Activated naive CD8-positive, alpha-beta T cell treated with anti-CD3 and anti-CD28 coated beads for 36 hours (primary cell): Measurements from ENCODE around the gene SGMS2. TPM values are rescaled to one million over a fixed set of nuclear protein-coding genes. Genes with fewer than 3 reads are reported as not detected.

ENCODE experiments used
- DNase-seq: peaks from one replicate; pipeline ENCODE4 v3.0.0; 2021
- H3K27ac Mint-ChIP-seq: one replicate; pipeline ENCODE4 v1.8.0; 2022; ENCODE audit warnings: mild to moderate bottlenecking, moderate library complexity, mixed read lengths
- H3K27me3 Mint-ChIP-seq: one replicate; pipeline ENCODE4 v1.8.0; 2022; ENCODE audit warnings: mild to moderate bottlenecking, mixed read lengths
- H3K36me3 Mint-ChIP-seq: one replicate; pipeline ENCODE4 v1.8.0; 2021; ENCODE audit warnings: mild to moderate bottlenecking, mixed read lengths
- H3K4me1 Mint-ChIP-seq: one replicate; pipeline ENCODE4 v1.8.0; 2021; ENCODE audit warnings: mixed read lengths
- H3K4me3 Mint-ChIP-seq: one replicate; pipeline ENCODE4 v1.8.0; 2022; ENCODE audit warnings: mild to moderate bottlenecking, moderate library complexity, mixed read lengths
- H3K9me3 Mint-ChIP-seq: one replicate; pipeline ENCODE4 v1.8.0; 2022; ENCODE audit warnings: mixed read lengths
- total RNA-seq, 2 experiments: library from RNA; stranded (reverse); gene quantifications; one replicate each; pipeline ENCODE4 v1.2.3, GENCODE V29; 2021

Gene SGMS2
- under 1 TPM; 0.46 to 0.56 TPM for total RNA-seq

GRCh38 chr4:107824350-107825071 is at the start of gene SGMS2:
Gene SGMS2, plus strand, starts transcription at chr4:107824932. Its CDS starts 70,622 bp downstream, at chr4:107895554.
- no peak within 1 kb of the TSS for H3K27ac Mint-ChIP-seq
- peaks cover 69% of the 10 kb centered on the region for H3K27me3 Mint-ChIP-seq
- no peaks in the 10 kb centered on the region for H3K36me3 Mint-ChIP-seq
- H3K4me1 Mint-ChIP-seq: peaks cover 8% of the 10 kb centered on the region
- peak within 1 kb of the TSS; percentile 82 for H3K4me3 Mint-ChIP-seq
- no peaks in the 10 kb centered on the region for H3K9me3 Mint-ChIP-seq
- DNase-seq: peak; percentile 81

- H3K36me3 Mint-ChIP-seq: peaks cover 2% of the 10 kb centered on the region
- peaks cover 8% of the 10 kb centered on the region for H3K9me3 Mint-ChIP-seq
- H3K27ac Mint-ChIP-seq: no peak overlapping the region
- H3K4me3 Mint-ChIP-seq: no peak overlapping the region
- no peak for DNase-seq
- peaks cover 20% of the 10 kb centered on the region for H3K27me3 Mint-ChIP-seq
- H3K4me1 Mint-ChIP-seq: no peaks in the 10 kb centered on the region
Observed at GRCh38 chr4:107777890-107778289, 46.8 kb upstream of the SGMS2 start.

- Mint-ChIP-seq H3K27me3 (peaks cover 20% of the 10 kb centered on the region), H3K4me3 (no peak overlapping the region), H3K4me1 (no peaks in the 10 kb centered on the region), H3K36me3 (peaks cover 2% of the 10 kb centered on the region), H3K9me3 (peaks cover 8% of the 10 kb centered on the region), H3K27ac (no peak overlapping the region)
- DNase-seq: no peak
Observed at GRCh38 chr4:107778784-107779530, 45.8 kb upstream of the SGMS2 start.

GRCh38 chr4:107780665-107781064 is 44.1 kb upstream of the SGMS2 start:
- no peak overlapping the region for H3K4me3 Mint-ChIP-seq
- H3K4me1 Mint-ChIP-seq: no peaks in the 10 kb centered on the region
- peaks cover 20% of the 10 kb centered on the region for H3K27me3 Mint-ChIP-seq
- DNase-seq: no peak
- H3K9me3 Mint-ChIP-seq: peaks cover 8% of the 10 kb centered on the region
- H3K36me3 Mint-ChIP-seq: peaks cover 2% of the 10 kb centered on the region
- H3K27ac Mint-ChIP-seq: no peak overlapping the region

GRCh38 chr4:107791902-107792301 is 32.8 kb upstream of the SGMS2 start:
- peaks cover 6% of the 10 kb centered on the region for H3K9me3 Mint-ChIP-seq
- no peaks in the 10 kb centered on the region for H3K4me1 Mint-ChIP-seq
- H3K27ac Mint-ChIP-seq: no peak overlapping the region
- no peak for DNase-seq
- no peaks in the 10 kb centered on the region for H3K36me3 Mint-ChIP-seq
- H3K27me3 Mint-ChIP-seq: peaks cover 20% of the 10 kb centered on the region
- no peak overlapping the region for H3K4me3 Mint-ChIP-seq

GRCh38 chr4:107792711-107793110 is 32.0 kb upstream of the SGMS2 start:
- DNase-seq: no peak
- Mint-ChIP-seq H3K27ac (no peak overlapping the region), H3K4me1 (no peaks in the 10 kb centered on the region), H3K27me3 (peaks cover 20% of the 10 kb centered on the region), H3K36me3 (no peaks in the 10 kb centered on the region), H3K9me3 (no peaks in the 10 kb centered on the region), H3K4me3 (no peak overlapping the region)

- no peak for DNase-seq
- Mint-ChIP-seq H3K4me3 (no peak overlapping the region), H3K27ac (no peak overlapping the region), H3K9me3 (no peaks in the 10 kb centered on the region), H3K4me1 (no peaks in the 10 kb centered on the region), H3K36me3 (no peaks in the 10 kb centered on the region), H3K27me3 (peaks cover 28% of the 10 kb centered on the region)
Observed at GRCh38 chr4:107793996-107794395, 30.7 kb upstream of the SGMS2 start.

GRCh38 chr4:107799669-107800450 is 24.9 kb upstream of the SGMS2 start:
- H3K9me3 Mint-ChIP-seq: no peaks in the 10 kb centered on the region
- H3K27me3 Mint-ChIP-seq: peaks cover 66% of the 10 kb centered on the region
- no peaks in the 10 kb centered on the region for H3K36me3 Mint-ChIP-seq
- no peak overlapping the region for H3K27ac Mint-ChIP-seq
- H3K4me1 Mint-ChIP-seq: no peaks in the 10 kb centered on the region
- no peak for DNase-seq
- H3K4me3 Mint-ChIP-seq: no peak overlapping the region

- DNase-seq: no peak
Observed at GRCh38 chr4:107800706-107801105, 24.0 kb upstream of the SGMS2 start.

GRCh38 chr4:107801766-107802211 is 22.9 kb upstream of the SGMS2 start:
- Mint-ChIP-seq H3K27ac (no peak overlapping the region), H3K36me3 (no peaks in the 10 kb centered on the region), H3K4me1 (no peaks in the 10 kb centered on the region), H3K9me3 (no peaks in the 10 kb centered on the region), H3K27me3 (peaks cover 56% of the 10 kb centered on the region), H3K4me3 (no peak overlapping the region)
- no peak for DNase-seq

More at GRCh38 chr4:107800706-107801105, 24.0 kb upstream of the SGMS2 start:
- no peak overlapping the region for H3K4me3 Mint-ChIP-seq
- peaks cover 59% of the 10 kb centered on the region for H3K27me3 Mint-ChIP-seq
- H3K27ac Mint-ChIP-seq: no peak overlapping the region
- no peaks in the 10 kb centered on the region for H3K36me3 Mint-ChIP-seq
- no peaks in the 10 kb centered on the region for H3K4me1 Mint-ChIP-seq
- no peaks in the 10 kb centered on the region for H3K9me3 Mint-ChIP-seq

GRCh38 chr4:107804956-107805355 is 19.8 kb upstream of the SGMS2 start:
- no peaks in the 10 kb centered on the region for H3K36me3 Mint-ChIP-seq
- no peaks in the 10 kb centered on the region for H3K9me3 Mint-ChIP-seq
- H3K4me3 Mint-ChIP-seq: no peak overlapping the region
- no peak for DNase-seq
- no peak overlapping the region for H3K27ac Mint-ChIP-seq
- H3K27me3 Mint-ChIP-seq: peaks cover 45% of the 10 kb centered on the region
- no peaks in the 10 kb centered on the region for H3K4me1 Mint-ChIP-seq

GRCh38 chr4:107806196-107806595 is 18.5 kb upstream of the SGMS2 start:
- Mint-ChIP-seq H3K4me3 (no peak overlapping the region), H3K27me3 (peaks cover 46% of the 10 kb centered on the region), H3K4me1 (no peaks in the 10 kb centered on the region), H3K36me3 (no peaks in the 10 kb centered on the region), H3K27ac (no peak overlapping the region), H3K9me3 (no peaks in the 10 kb centered on the region)
- DNase-seq: no peak

GRCh38 chr4:107808572-107808971 is 16.2 kb upstream of the SGMS2 start:
- no peaks in the 10 kb centered on the region for H3K9me3 Mint-ChIP-seq
- no peak overlapping the region for H3K27ac Mint-ChIP-seq
- no peaks in the 10 kb centered on the region for H3K36me3 Mint-ChIP-seq
- H3K27me3 Mint-ChIP-seq: peaks cover 26% of the 10 kb centered on the region
- no peaks in the 10 kb centered on the region for H3K4me1 Mint-ChIP-seq
- no peak for DNase-seq
- H3K4me3 Mint-ChIP-seq: no peak overlapping the region

- Mint-ChIP-seq H3K27me3 (peaks cover 21% of the 10 kb centered on the region), H3K4me1 (no peaks in the 10 kb centered on the region), H3K4me3 (no peak overlapping the region), H3K36me3 (no peaks in the 10 kb centered on the region), H3K27ac (no peak overlapping the region), H3K9me3 (no peaks in the 10 kb centered on the region)
- no peak for DNase-seq
Observed at GRCh38 chr4:107809210-107809609, 15.5 kb upstream of the SGMS2 start.

GRCh38 chr4:107814758-107815157 is 10.0 kb upstream of the SGMS2 start:
- H3K4me3 Mint-ChIP-seq: no peak overlapping the region
- no peak overlapping the region for H3K27ac Mint-ChIP-seq
- peaks cover 13% of the 10 kb centered on the region for H3K27me3 Mint-ChIP-seq
- H3K9me3 Mint-ChIP-seq: no peaks in the 10 kb centered on the region
- no peaks in the 10 kb centered on the region for H3K36me3 Mint-ChIP-seq
- DNase-seq: no peak
- H3K4me1 Mint-ChIP-seq: no peaks in the 10 kb centered on the region
